GM12891 (cell line): ENCODE results near the gene ITGB6.

Source experiments
- DNase-seq: peaks from one replicate; pipeline ENCODE4 v3.0.0; 2011; ENCODE audit warnings: low spot score; ENCODE audit not compliant: insufficient read length
- FAIRE-seq: peaks from 2 replicates; lab custom pipeline; 2011; peaks lifted over from hg19 to GRCh38; lab: Jason Lieb, UNC
- PAX5 ChIP-seq: IDR thresholded peaks from 2 replicates; pipeline ENCODE4 v1.6.1; 2011; ENCODE audit warnings: low read length, moderate library complexity, mild to moderate bottlenecking; ENCODE audit not compliant: insufficient read depth, severe bottlenecking
- POLR2A ChIP-seq: IDR thresholded peaks from 2 replicates; pipeline ENCODE4 v1.6.1; 2011; ENCODE audit warnings: low read depth, low read length, control low read depth
- POLR2AphosphoS5 ChIP-seq: IDR thresholded peaks from 2 replicates; pipeline ENCODE4 v1.6.1; 2011; ENCODE audit warnings: low read depth, low read length, control low read depth
- POU2F2 ChIP-seq: IDR thresholded peaks from 2 replicates; pipeline ENCODE4 v1.6.1; 2011; ENCODE audit warnings: low read depth, mild to moderate bottlenecking, control low read depth, low read length, moderate library complexity
- SPI1 ChIP-seq: IDR thresholded peaks from 2 replicates; pipeline ENCODE4 v1.6.1; 2011; ENCODE audit warnings: low read depth, low read length, control low read depth
- TAF1 ChIP-seq: IDR thresholded peaks from 2 replicates; pipeline ENCODE4 v1.6.1; 2011; ENCODE audit warnings: low read depth, low read length, control low read depth

The ITGB6 gene

GRCh38 chr2:160105366-160105765 is 94.7 kb downstream of the ITGB6 start:
- no peak for FAIRE-seq
- DNase-seq: no peak
- TF ChIP-seq POLR2AphosphoS5: no peak
- no peak for TF ChIP-seq POU2F2
- no peak for TF ChIP-seq POLR2A
- no peak for TF ChIP-seq TAF1
- TF ChIP-seq PAX5: no peak
- no peak for TF ChIP-seq SPI1

- no peak for FAIRE-seq
- TF ChIP-seq POLR2AphosphoS5: no peak
- no peak for TF ChIP-seq POU2F2
- TF ChIP-seq PAX5: no peak
- no peak for TF ChIP-seq TAF1
- TF ChIP-seq SPI1: no peak
- TF ChIP-seq POLR2A: no peak
- no peak for DNase-seq
These were observed 96.0 kb downstream of the ITGB6 start for GRCh38 chr2:160104115-160104514.

- no peak for FAIRE-seq
These were observed 102.7 kb downstream of the ITGB6 start for GRCh38 chr2:160097326-160097725.

DNA sequence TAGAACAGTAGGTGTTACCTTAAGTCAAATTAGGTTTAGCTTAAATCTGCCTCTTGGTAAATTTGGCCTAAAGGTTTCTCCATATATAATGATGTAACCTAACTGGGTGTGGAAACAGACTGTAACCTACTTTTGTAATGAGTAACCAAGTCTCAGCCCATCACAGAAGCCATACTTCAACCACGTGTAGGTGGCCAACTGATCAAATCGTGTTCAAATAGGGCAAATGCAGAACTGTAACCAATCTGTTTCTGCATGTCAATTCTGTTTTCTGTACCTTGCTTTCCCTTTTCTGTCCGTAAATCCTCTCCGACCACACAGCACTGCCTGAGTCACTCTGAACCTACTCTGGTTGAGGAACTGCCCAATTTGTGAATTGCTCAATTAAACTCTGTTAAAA is 103.7 kb downstream of the ITGB6 start:
- TF ChIP-seq SPI1 (peak; percentile 69), POLR2AphosphoS5 (no peak), TAF1 (no peak), POU2F2 (no peak), PAX5 (no peak)
- FAIRE-seq (peak; percentile 38), DNase-seq (no peak)

More at GRCh38 chr2:160097326-160097725, 102.7 kb downstream of the ITGB6 start:
- no peak for DNase-seq
- no peak for TF ChIP-seq TAF1
- TF ChIP-seq POLR2AphosphoS5: no peak
- no peak for TF ChIP-seq PAX5
- no peak for TF ChIP-seq POLR2A
- no peak for TF ChIP-seq POU2F2
- TF ChIP-seq SPI1: no peak

DNA sequence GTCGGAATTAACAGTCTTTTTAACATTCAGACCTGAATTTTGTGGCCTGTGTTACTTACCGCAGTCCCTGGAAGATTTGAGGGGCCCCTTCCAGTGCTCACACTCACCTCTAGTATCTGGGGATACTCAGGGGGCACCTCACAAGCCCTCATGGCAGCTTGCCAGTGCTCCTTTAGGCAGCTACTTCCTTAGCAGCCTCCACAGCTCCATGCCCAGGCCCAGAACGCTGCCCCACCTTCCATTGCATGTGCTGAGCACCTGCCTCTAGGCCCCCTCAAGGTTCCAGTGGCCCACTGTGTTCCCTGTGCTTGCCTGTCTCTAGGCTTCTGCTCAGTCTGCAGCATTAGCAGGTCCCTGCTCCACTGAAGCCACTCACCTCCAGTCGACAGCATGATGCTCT is 107.6 kb downstream of the ITGB6 start:
- FAIRE-seq (no peak), DNase-seq (no peak)
- TF ChIP-seq TAF1 (no peak), POLR2A (no peak), PAX5 (no peak), POLR2AphosphoS5 (no peak), POU2F2 (no peak), SPI1 (no peak)

GRCh38 chr2:160091381-160091780 is 108.7 kb downstream of the ITGB6 start:
- TF ChIP-seq SPI1: no peak
- TF ChIP-seq POLR2A: no peak
- no peak for TF ChIP-seq POU2F2
- TF ChIP-seq TAF1: no peak
- TF ChIP-seq PAX5: no peak
- no peak for TF ChIP-seq POLR2AphosphoS5
- no peak for DNase-seq
- no peak for FAIRE-seq

DNA sequence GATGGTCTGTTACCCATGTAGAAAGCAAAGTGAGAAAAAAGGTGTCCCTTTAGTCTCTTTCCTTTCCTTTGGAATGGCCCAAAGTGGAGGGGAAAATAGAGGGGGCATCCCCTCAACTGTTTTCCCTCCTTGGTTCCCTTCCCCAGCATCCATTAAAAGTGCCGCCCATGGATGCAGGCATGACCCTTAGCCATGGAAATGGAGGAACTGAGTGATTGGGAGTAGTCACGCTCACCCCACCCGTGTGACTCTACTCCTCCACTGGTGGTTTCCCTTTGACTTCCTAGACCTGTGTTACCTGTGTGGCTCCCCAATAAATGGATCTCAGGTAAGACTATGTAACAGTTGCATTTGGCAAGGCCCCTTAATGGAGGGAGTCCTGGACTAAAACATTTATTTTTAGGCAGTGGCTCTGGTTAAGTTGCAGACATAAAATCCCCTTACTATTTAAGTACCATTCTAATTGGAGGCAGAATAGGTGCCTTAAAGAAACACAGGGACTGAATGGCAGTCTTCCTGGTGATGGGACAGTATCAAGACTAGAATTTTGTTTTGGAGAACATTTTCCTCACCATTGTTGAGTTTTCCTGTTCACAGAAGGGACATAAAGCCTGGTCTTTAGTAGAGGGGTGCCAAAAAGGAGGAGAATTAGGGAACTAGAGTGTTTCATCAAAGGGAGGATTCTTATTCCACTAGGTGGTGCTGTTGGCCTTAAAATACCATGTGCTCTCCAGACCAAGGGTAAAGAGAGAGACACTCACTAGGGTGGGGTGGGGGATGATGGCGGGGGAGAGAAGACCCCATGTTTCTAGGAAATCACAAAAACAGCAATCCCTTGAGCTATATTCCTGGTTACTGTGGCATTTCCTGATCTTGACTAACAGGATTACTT is 112.0 kb downstream of the ITGB6 start:
- DNase-seq (no peak), FAIRE-seq (no peak)
- TF ChIP-seq PAX5: no peak
- no peak for TF ChIP-seq SPI1
- no peak for TF ChIP-seq TAF1
- TF ChIP-seq POLR2A: no peak
- no peak for TF ChIP-seq POU2F2
- no peak for TF ChIP-seq POLR2AphosphoS5

DNA sequence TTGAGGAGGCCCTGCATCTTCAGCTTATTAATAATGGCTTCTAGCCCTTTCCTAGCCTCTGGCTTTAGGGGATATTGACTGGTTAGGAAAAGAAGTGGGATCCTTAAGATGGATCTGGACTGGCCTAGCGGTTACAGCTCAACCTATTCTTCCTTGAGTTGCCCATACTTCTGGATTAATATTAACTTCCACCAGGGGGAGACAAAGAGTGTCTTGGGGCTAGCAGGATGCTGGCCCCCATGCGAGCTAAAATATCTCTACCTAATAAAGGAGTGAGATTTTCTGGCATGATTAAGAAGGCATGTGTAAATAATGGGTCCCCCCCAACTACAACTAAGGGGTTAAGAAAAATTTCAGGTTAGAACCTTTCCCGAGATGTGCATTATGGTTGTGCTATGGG is 114.4 kb downstream of the ITGB6 start:
- FAIRE-seq (no peak), DNase-seq (no peak)
- TF ChIP-seq TAF1: no peak
- no peak for TF ChIP-seq PAX5
- TF ChIP-seq POLR2A: no peak
- no peak for TF ChIP-seq POLR2AphosphoS5
- TF ChIP-seq POU2F2: no peak
- no peak for TF ChIP-seq SPI1

GRCh38 chr2:160077912-160078810 is 121.9 kb downstream of the ITGB6 start:
- no peak for DNase-seq
- no peak for TF ChIP-seq POLR2A
- no peak for TF ChIP-seq POU2F2
- no peak for TF ChIP-seq SPI1
- TF ChIP-seq PAX5: no peak
- no peak for TF ChIP-seq TAF1
- TF ChIP-seq POLR2AphosphoS5: no peak
- no peak for FAIRE-seq
